Neural cell (in vitro differentiated cells): Measurements from ENCODE around the gene DHX15. TPM values are rescaled to one million over a fixed set of nuclear protein-coding genes. Genes with fewer than 3 reads are reported as not detected.

Experiments used
- H2AFZ ChIP-seq: fragments of 200-600, 300-800 bp; sonication (generic), shearing (Covaris generic); 2 replicates; pipeline ENCODE4 v1.6.0; 2014; ENCODE audit warnings: low read depth, mild to moderate bottlenecking, antibody characterized with exemption, low read length, moderate library complexity
- H3F3A ChIP-seq: fragments of 200-600 bp; shearing (Covaris generic); 2 replicates; pipeline ENCODE4 v1.6.1; 2016; ENCODE audit warnings: mild to moderate bottlenecking, moderate library complexity, mixed read lengths, antibody characterized with exemption, low read length; ENCODE audit not compliant: insufficient read depth, poor library complexity, severe bottlenecking
- H3K27ac ChIP-seq: fragments of 200-600, 300-800 bp; sonication (generic), shearing (Covaris generic); 2 replicates; pipeline ENCODE4 v1.5.1; 2014; ENCODE audit warnings: mild to moderate bottlenecking, low read length, moderate library complexity
- H3K27me3 ChIP-seq: fragments of 300-800, 200-600 bp; sonication (generic), shearing (Covaris generic); 2 replicates; pipeline ENCODE4 v1.6.0; 2014; ENCODE audit warnings: mild to moderate bottlenecking, low read depth, low read length, moderate library complexity; ENCODE audit not compliant: insufficient read depth
- H3K36me3 ChIP-seq: fragments of 300-800, 200-600 bp; sonication (generic), shearing (Covaris generic); 2 replicates; pipeline ENCODE4 v1.5.1; 2014; ENCODE audit warnings: mild to moderate bottlenecking, antibody characterized with exemption, low read length, moderate library complexity; ENCODE audit not compliant: insufficient read depth
- H3K4me2 ChIP-seq: fragments of 300-800, 200-600 bp; sonication (generic), shearing (Covaris generic); 2 replicates; pipeline ENCODE4 v1.6.0; 2014; ENCODE audit warnings: mild to moderate bottlenecking, low read length
- H3K4me3 ChIP-seq: fragments of 300-800, 200-600 bp; sonication (generic), shearing (Covaris generic); 2 replicates; pipeline ENCODE4 v1.5.1; 2014; ENCODE audit warnings: mild to moderate bottlenecking, low read length, moderate library complexity
- H3K79me2 ChIP-seq: fragments of 200-600 bp; shearing (Covaris generic); replicated peaks from 2 replicates; pipeline ENCODE4 v1.6.0; 2014; ENCODE audit warnings: mild to moderate bottlenecking, low read length, moderate library complexity; ENCODE audit not compliant: insufficient read depth
- H3K9ac ChIP-seq: fragments of 300-800, 200-600 bp; sonication (generic), shearing (Covaris generic); 2 replicates; pipeline ENCODE4 v1.6.1; 2016; ENCODE audit warnings: mild to moderate bottlenecking, low read length, mixed read lengths
- H3K9me2 ChIP-seq: fragments of 200-600 bp; shearing (Covaris generic); 2 replicates; pipeline ENCODE4 v1.6.1; 2016; ENCODE audit warnings: mild to moderate bottlenecking, low read length, mixed read lengths; ENCODE audit not compliant: insufficient read depth
- H3K9me3 ChIP-seq: fragments of 200-600, 300-800 bp; sonication (generic), shearing (Covaris generic); 2 replicates; pipeline ENCODE4 v1.6.1; 2016; ENCODE audit warnings: mild to moderate bottlenecking, mixed run types, low read length, moderate library complexity, mixed read lengths
- H4K20me1 ChIP-seq: fragments of 200-600 bp; shearing (Covaris generic); 2 replicates; pipeline ENCODE4 v1.6.1; 2016; ENCODE audit warnings: mild to moderate bottlenecking, mixed run types; ENCODE audit not compliant: insufficient read depth
- EP300 ChIP-seq: fragments of 450-650 bp; conservative IDR thresholded peaks from 2 replicates; pipeline ENCODE4 v1.6.1; 2014; ENCODE audit warnings: antibody characterized with exemption, mild to moderate bottlenecking, moderate library complexity; ENCODE audit not compliant: poor library complexity, severe bottlenecking
- EZH2 ChIP-seq: fragments of 200-600, 300-800 bp; shearing (Covaris generic), sonication (generic); IDR thresholded peaks from 2 replicates; pipeline ENCODE4 v1.6.1; 2014; ENCODE audit warnings: antibody characterized with exemption, low read length, borderline replicate concordance, mild to moderate bottlenecking; ENCODE audit not compliant: insufficient read depth, poor library complexity, severe bottlenecking
- MXI1 ChIP-seq: fragments of 450-650 bp; conservative IDR thresholded peaks from 2 replicates; pipeline ENCODE4 v1.6.1; 2014; ENCODE audit warnings: antibody characterized with exemption, mild to moderate bottlenecking; ENCODE audit not compliant: poor library complexity, severe bottlenecking
- POLR2AphosphoS5 ChIP-seq: IDR thresholded peaks from 2 replicates; pipeline ENCODE4 v1.6.1; 2012
- RAD21 ChIP-seq: fragments of 450-650 bp; conservative IDR thresholded peaks from 2 replicates; pipeline ENCODE4 v1.6.1; 2014; ENCODE audit warnings: antibody characterized with exemption, mild to moderate bottlenecking, moderate library complexity
- SMC3 ChIP-seq: fragments of 450-650 bp; conservative IDR thresholded peaks from 2 replicates; pipeline ENCODE4 v1.6.1; 2014; ENCODE audit warnings: antibody characterized with exemption, mild to moderate bottlenecking, moderate library complexity; ENCODE audit not compliant: poor library complexity
- TAF1 ChIP-seq: IDR thresholded peaks from 2 replicates; pipeline ENCODE4 v1.6.1; 2012; ENCODE audit warnings: low read depth
- polyA plus RNA-seq: library from polyadenylated mRNA; depleted of rRNA; stranded (reverse); fragments of >200 nt; gene quantifications from 2 replicates; pipeline ENCODE4 v1.2.3, GENCODE V29; 2014
- TF ChIP-seq, protein P1 (sequence below): fragments of 450-650 bp; IDR thresholded peaks from 2 replicates; pipeline ENCODE4 v1.5.1; 2014; ENCODE audit warnings: antibody characterized with exemption, mild to moderate bottlenecking, moderate library complexity; ENCODE audit not compliant: poor library complexity, severe bottlenecking
- TF ChIP-seq, protein P2 (sequence below): IDR thresholded peaks from 2 replicates; pipeline ENCODE4 v1.6.1; 2012; ENCODE audit warnings: borderline replicate concordance

Gene DHX15
- polyA plus RNA-seq, 1 donor from 2014 or later = 368 TPM

DNA sequence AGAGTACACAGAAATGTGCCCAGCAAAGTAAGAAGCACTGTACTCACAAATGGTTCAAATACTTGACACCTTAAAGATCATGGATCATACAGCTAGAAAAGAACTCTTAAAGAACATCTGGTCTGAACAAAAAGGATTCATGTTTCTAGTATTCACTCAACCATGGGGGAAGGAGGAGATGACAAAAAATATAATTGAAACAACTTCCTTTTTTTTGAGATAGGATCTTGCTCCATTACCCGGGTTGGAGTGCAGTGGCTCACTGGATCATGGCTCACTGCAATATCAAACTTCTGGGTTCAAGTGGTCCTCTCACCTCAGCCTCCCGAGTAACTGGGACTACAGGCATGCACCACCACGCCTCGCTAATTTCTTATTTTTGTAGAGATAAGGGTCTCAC is 6.0 kb downstream of the DHX15 start:
- H3K9me2 ChIP-seq = no peaks in the 10 kb centered on the region
- no peak overlapping the region for H2AFZ ChIP-seq
- no peak overlapping the region for H3K9ac ChIP-seq
- TF ChIP-seq, protein P1, sequence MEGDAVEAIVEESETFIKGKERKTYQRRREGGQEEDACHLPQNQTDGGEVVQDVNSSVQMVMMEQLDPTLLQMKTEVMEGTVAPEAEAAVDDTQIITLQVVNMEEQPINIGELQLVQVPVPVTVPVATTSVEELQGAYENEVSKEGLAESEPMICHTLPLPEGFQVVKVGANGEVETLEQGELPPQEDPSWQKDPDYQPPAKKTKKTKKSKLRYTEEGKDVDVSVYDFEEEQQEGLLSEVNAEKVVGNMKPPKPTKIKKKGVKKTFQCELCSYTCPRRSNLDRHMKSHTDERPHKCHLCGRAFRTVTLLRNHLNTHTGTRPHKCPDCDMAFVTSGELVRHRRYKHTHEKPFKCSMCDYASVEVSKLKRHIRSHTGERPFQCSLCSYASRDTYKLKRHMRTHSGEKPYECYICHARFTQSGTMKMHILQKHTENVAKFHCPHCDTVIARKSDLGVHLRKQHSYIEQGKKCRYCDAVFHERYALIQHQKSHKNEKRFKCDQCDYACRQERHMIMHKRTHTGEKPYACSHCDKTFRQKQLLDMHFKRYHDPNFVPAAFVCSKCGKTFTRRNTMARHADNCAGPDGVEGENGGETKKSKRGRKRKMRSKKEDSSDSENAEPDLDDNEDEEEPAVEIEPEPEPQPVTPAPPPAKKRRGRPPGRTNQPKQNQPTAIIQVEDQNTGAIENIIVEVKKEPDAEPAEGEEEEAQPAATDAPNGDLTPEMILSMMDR = no peak
- TF ChIP-seq POLR2AphosphoS5 = no peak
- TF ChIP-seq RAD21 = no peak
- TF ChIP-seq EZH2 = no peak
- TF ChIP-seq TAF1 = no peak
- no peak for TF ChIP-seq SMC3
- TF ChIP-seq MXI1 = no peak
- no peak for TF ChIP-seq EP300
- TF ChIP-seq, protein P2, sequence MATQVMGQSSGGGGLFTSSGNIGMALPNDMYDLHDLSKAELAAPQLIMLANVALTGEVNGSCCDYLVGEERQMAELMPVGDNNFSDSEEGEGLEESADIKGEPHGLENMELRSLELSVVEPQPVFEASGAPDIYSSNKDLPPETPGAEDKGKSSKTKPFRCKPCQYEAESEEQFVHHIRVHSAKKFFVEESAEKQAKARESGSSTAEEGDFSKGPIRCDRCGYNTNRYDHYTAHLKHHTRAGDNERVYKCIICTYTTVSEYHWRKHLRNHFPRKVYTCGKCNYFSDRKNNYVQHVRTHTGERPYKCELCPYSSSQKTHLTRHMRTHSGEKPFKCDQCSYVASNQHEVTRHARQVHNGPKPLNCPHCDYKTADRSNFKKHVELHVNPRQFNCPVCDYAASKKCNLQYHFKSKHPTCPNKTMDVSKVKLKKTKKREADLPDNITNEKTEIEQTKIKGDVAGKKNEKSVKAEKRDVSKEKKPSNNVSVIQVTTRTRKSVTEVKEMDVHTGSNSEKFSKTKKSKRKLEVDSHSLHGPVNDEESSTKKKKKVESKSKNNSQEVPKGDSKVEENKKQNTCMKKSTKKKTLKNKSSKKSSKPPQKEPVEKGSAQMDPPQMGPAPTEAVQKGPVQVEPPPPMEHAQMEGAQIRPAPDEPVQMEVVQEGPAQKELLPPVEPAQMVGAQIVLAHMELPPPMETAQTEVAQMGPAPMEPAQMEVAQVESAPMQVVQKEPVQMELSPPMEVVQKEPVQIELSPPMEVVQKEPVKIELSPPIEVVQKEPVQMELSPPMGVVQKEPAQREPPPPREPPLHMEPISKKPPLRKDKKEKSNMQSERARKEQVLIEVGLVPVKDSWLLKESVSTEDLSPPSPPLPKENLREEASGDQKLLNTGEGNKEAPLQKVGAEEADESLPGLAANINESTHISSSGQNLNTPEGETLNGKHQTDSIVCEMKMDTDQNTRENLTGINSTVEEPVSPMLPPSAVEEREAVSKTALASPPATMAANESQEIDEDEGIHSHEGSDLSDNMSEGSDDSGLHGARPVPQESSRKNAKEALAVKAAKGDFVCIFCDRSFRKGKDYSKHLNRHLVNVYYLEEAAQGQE = no peak
- H4K20me1 ChIP-seq = peaks cover 3% of the 10 kb centered on the region
- no peak overlapping the region for H3K4me2 ChIP-seq
- H3K9me3 ChIP-seq = no peaks in the 10 kb centered on the region
- H3K4me3 ChIP-seq = no peak overlapping the region
- H3K27ac ChIP-seq = no peak overlapping the region
- H3K27me3 ChIP-seq = no peaks in the 10 kb centered on the region
- peaks cover 100% of the 10 kb centered on the region for H3K79me2 ChIP-seq
- H3K36me3 ChIP-seq = peaks cover 10% of the 10 kb centered on the region
- H3F3A ChIP-seq = no peaks in the 10 kb centered on the region

DNA sequence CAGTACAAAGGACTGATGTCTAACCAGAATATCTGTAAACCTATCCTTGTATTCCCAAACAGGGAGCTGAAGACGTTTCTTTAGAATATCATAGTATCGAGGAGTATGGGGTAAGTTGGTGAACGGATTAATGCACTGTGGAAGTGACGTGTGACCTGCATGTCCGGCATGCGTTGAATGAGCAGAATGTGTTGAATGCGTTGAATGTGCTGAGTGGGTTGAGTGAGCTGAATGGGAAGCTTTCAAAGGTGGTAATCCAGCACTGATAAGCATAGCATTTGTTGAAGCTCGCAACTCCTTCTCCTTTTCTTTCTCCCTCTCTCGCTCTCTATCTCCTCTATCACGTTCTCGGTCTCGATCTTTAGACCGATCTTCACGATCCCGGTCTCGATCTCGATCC is 8.1 kb downstream of the DHX15 start:
- Histone ChIP-seq H3K27me3 (no peaks in the 10 kb centered on the region), H3K9me2 (no peaks in the 10 kb centered on the region), H3K9me3 (no peaks in the 10 kb centered on the region), H4K20me1 (no peaks in the 10 kb centered on the region), H3K79me2 (peaks cover 98% of the 10 kb centered on the region), H2AFZ (no peak overlapping the region), H3K4me3 (no peak overlapping the region), H3F3A (no peaks in the 10 kb centered on the region), H3K4me2 (no peak overlapping the region), H3K27ac (no peak overlapping the region), H3K9ac (no peak overlapping the region), H3K36me3 (peaks cover 15% of the 10 kb centered on the region)
- no peak for TF ChIP-seq MXI1
- TF ChIP-seq SMC3 = no peak
- TF ChIP-seq RAD21 = no peak
- no peak for TF ChIP-seq TAF1
- TF ChIP-seq, protein P1 = no peak
- no peak for TF ChIP-seq POLR2AphosphoS5
- TF ChIP-seq EZH2 = no peak
- no peak for TF ChIP-seq EP300
- TF ChIP-seq, protein P2 = no peak
